ENCODE results near the gene PCDH15.

The PCDH15 gene

DNA sequence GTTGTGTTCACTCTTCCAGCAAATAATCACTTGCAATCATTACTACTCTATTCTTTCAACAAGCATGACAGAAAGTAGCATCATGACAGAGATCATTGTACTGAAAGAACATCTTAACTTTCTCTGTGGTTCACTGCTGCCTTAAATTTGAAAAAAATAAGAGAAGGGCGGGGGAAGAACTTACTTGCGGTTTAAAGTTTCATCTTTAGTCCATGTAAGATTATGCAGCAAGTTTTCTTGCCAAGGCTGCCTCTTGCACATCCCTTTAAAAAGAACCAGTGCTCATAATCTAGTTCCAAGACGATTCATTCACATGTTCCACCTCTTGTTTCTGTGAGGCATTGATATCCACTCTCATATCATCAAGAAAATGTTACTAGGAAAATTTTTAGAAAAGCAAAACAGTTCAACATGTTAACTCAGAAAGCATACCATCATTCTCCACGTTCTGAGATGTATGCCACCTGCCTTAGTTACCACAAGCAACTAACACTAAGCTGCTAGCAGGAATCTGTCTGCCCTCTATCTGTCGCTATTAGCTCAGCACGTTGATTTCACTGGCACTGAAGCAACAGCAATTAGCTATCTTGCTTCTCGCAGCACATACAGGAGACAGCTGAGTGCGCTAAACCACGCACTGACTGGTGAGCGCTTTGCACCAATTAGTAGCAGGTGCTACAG is at the start of gene PCDH15:
PCDH15 (minus strand) TSS at position 491 of the 681 bp plus-strand sequence. CDS start 136,969 bp downstream, outside the sequence.
- peak; percentile 89 for DNase-seq

DNA sequence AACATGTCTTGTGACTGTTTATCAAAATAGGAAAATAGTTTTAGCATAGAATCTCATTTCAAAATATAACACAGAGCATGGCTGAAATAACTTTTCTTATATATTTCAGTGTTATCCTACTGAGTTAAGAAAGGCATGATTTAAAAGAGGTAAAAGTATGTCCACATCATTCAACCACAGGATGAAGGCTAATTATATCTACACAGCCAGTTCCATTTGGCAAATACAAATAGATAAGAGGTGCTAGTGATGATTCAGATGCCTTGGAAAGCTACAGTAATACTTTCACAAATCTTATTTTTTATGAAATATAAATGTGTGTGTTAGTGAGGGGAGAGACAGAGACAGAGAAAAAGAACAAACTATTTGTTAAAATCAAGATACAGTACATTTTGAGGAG is 42.9 kb upstream of the PCDH15 start:
- DNase-seq, result no peak

DNA sequence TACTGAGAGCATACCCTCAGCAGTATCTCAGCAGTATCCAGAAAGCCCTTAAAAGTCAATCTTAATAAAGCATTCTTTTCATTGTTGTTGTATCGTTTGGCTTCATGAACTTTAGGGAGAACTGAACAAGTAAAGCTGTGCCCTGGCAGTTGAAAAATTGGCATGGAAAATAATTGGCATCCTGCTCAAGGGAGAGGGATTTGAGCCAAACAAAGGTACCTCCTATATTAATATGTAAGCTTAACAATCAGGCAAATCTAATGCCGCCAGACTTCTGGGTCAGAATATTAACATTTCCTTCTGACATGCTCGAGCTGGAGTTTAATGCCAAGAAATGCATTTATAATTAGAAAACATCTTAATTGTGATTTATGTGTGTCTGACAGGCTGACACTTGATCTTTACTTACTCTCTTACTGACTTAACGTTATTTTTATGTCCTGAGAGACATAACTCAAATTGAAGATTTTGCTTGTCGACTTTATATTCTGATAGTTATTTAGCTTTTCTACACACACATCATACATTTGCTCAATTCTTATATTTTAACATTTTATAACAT is 42.1 kb upstream of the PCDH15 start:
- no peak for DNase-seq

DNA sequence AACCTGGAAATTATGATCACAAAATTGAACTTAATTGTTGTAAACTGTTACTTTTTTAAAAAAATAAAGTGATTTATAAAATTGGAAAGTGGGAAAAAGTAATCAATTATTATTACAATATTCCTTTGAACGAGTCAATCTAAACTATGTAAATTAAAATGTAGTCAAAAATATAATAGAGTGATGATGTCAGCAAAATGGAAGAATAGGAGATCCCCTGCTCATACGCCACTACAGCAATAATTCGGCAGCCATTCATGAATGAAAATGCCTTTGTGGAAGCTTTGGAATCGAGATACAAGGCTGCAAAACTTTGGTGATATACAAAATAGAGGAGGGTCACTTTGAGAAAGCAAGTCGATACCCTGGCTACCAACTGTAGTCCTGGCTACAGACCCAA is 36.4 kb upstream of the PCDH15 start:
- DNase-seq, result no peak

DNA sequence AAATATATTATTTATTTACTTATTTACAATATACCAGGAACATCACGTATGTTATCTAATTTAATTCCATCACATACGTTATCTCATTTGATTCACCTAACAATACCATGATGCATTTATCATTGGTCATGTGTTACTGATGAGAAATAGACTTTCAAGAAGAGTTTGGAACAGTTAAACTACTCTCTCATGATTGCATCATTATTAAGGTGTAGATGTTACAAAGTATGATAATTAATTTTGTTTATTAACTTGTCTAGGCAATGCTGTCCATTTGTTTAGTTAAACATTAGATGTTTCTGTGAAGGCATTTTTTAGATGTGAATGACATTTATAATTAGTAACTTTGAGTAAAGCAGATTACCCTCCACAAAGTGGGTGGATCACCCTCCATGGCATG is 32.0 kb upstream of the PCDH15 start:
- DNase-seq, result no peak

DNA sequence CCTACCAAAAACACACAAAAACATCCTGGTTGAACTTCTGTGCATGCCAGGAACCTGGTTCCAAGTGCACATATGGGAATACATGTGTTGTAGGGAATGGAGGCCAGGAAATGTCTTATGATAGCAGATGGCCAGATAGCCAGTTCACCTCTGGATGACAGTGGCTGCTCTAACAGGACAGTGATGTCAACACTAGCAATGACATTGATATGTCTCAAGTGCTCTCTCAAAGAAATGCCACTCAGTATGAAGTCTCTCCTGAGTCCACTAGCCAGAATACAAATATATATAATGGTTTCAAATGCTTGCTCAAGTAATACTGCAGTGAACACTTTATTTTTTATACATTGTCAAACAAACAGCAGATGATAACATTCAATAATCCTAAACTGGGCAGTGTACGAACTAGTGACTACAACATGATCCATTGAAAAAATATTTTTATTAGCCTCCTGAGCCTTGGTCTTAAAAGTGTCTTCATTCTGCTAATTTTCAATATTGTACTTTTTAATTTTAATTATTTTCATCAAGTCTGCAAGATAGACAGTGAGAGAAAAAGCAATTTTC is 26.0 kb upstream of the PCDH15 start:
- DNase-seq, result no peak

DNA sequence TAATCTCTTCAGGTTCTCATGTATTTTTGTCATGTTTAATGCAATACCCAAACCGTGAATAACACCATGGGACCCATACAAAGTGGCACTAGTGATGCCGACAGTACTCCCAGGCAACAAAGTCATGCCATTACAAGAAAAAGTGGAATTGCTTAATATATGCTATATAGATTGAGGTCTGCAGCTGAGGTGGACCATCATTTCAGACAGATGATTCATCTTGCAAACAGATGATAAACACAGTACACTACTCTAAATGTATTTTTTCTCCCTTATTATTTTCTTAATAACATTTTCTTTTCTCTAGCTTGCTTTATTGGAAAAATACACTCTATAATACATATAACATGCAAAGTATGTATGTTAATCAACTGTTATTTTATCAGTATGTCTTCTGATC is 14.6 kb upstream of the PCDH15 start:
- DNase-seq, result no peak

DNA sequence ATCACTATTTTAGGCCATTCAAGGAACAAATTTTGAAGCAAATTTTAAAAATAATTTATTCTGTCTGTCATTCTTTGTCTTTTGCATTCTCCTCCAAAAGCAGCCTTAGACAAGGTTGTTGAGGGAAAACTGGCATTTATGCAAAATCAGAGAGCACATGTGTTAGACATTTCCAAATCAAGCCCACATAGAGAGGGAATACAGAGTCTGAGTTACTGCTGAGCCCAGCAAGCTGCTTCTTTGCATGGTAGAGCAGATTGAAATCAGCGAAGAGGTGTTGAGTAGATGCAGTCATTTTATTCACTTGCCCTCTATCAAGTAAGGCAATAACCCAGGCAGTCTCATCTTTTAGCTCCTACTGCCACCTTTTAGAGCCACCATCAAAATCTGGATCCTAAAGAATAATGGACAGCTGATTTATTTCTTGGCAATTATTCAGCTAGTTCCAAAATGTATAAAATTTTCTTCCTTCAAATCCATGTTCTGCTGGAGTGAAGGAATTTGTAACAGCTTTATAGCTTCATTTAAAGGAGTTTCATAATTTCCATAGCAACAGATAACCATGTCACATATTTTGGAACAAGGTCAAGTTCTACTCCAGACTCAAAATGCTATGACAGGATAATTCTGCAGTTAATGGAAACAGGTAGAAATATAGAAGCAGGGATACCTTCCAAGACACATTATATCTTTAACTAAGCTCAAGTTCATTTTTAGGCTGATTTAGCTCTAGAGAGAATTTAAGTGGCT is 7.3 kb upstream of the PCDH15 start:
- DNase-seq, result no peak

DNA sequence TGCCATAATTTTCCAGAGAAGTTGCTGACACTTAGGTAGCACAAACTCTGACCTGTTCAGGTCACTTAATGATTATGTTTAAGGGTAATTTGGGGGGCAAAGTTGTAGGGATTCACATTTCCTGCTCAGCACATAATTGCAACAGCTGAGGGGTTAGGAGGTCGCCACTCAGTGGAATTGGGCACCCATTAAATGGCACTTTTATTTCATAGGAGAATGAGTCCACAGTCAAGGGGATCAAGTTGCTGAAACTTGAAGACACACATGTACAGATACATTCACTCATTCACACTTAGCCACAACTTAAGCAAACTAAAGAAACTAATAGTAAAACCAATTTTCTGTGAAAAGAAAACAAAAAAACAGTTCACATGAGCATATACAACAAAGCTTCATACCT is 1.5 kb downstream of the PCDH15 start:
- DNase-seq, result no peak

DNA sequence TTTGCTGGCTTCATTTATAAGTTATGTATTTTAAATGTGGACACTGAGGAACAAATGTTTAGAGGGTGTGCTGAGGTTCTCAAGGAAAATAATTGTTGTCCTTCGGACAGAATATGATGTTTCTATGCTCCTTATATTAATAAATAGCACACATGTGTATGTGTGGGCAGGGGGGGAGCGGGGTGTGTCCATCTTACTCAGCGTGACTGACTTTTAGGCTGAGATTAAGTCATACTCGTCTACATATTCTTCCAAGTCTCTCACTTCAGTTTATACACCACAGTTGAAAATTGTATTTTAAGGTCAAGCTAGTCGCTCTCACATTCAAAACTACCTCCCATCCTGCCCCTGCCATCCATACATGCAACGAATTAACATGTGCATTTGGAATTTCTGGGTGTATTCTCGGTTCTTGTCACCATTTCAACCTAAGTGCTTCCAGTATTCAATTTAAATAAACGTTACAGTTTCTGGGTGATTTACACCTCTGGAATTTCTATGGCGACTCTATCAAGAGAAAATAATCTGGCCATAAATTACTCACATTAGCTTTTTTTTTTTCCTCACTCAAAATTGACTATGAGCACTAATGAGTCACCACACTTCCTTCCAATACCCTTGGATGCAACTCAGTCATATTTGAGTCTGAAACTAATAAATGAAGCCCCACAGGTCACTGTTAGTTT is 3.3 kb downstream of the PCDH15 start:
- no peak for DNase-seq

DNA sequence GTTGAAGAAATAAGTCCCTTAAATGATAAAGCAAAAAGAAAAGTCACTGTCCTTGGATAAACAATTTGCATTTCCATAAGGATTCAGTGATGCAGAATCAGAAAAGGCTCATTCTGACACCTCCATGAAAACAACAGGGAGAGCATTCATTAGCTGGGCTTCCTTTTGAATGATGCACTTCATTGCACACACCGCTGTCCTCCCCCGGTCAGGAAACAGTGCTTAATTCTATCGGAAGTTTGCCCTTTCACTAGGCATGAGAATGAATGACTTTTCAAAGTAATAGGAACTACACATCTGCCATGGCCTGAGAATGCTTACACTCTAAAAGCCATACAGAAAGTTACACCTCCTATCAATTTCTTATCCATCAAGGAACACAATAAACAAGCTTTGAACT is 4.2 kb downstream of the PCDH15 start:
- no peak for DNase-seq

DNA sequence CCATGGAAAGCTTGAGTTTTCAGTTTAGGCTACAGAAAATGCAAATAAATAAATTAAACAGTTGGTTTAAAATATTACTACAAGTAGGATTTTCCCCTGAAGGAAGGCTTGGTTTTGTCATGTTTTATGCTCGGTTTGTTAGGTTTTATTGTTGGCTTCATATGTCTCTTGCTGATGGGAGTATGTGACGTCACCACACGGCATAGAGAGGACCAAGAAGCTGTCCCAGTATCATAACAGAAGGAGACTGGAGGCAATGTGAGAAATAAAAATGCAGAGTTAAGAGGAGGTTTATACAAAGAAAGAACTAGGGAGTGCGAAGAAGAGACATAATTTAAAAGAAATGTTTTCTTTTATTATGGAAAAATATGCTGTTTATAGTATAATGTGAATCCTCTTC is 24.4 kb downstream of the PCDH15 start:
- no peak for DNase-seq

DNA sequence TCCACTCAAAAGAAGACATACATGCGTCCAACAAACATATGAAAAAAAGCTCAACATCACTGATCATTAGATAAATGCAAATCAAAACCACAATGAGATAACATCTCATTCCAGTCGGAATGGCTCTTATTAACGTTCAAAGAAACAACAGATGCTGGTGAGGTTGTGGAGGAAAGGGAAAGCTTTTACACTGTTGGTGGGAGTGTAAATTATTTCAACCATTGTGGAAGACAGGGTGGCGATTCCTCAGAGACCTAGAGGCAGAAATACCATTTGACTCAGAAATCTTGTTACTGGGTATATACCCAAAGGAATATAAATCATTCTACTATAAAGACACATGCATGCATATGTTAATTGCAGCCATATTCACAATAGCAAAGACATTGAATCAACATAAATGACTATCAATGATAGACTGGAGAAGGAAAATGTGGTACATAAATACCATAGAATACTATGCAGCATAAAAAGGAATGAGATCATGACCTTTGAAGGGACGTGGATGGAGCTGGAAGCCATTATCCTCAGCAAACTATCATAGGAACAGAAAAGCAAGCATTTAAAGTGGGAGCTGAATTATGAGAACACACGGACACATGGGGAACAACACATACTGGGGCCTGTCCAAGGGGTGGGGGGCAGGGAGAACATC is 28.4 kb downstream of the PCDH15 start:
- DNase-seq, result no peak

DNA sequence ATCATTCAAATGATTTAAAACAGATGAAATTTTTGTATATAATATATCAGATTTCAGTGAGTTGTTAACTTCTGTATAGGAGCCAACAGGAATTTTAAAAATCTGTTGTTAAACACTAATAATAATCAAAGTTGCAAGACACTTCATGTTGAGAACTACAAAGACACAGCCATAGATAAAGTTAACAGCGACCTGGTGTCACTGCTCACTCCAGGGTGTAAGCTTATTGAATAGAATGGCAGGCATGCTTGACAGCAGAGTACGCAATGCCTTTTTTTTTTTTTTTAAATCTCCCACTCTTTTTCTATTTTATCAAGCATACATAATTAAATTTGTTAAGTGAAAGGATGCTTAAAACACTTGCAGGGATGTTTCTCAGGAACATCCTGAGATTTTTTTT is 32.0 kb downstream of the PCDH15 start:
- no peak for DNase-seq

DNA sequence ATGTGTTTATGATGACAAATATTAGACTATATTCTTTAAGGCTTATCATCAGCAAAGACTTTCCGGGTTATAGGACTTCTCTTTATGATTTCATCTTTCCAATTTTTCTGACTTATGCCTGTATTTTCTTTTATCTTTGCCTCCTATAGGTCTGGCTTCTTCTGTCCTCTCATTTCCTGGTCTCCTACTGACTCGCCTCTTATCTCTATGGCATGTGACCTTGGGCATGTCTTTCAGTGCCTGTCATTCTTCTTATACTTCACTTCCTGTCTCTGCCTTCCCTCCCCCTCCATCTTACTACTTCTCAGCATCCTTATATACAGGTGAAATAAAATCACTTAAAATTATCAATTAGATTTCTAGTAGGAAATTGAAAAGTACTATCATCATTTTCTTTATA is 42.2 kb downstream of the PCDH15 start:
- peak; percentile 80 for DNase-seq

DNA sequence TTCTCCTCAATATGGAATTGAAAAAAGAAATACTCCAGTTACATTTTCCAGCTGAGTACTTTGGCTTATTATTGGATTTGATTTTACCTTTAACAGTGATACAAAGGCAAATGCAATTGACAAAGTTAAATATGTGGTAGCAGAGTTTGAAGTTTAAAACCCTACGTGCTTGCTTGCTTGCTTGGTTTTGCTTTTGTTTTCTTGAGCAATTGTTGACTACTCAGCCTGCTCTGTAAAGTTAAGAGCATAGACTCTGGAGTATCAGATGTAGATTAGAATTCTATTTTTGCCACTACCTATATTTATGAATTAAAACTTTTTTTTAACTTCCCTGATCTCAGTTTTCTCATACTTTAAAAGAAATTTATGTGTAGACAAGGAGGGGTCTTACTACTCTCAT is 51.4 kb downstream of the PCDH15 start:
- peak; percentile 54 for DNase-seq

DNA sequence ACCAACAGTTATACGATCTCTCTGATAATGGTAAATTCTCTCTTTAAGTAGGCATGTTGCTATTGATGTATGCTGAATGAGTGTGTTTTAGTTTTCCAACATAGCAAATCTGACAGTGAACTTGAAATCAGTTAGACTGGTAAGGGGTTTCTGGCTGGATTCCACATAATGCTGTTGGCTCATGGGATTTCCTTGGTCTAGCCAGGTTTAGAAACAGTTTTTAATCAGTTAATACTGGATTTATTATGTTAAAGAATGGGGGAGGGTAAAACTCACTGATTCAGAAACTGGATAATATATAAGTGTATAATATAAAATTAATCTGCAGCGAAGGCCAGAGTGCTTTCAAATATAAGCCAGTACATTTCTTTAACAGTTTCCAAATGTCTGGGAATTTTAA is 55.6 kb downstream of the PCDH15 start:
- DNase-seq, result no peak

DNA sequence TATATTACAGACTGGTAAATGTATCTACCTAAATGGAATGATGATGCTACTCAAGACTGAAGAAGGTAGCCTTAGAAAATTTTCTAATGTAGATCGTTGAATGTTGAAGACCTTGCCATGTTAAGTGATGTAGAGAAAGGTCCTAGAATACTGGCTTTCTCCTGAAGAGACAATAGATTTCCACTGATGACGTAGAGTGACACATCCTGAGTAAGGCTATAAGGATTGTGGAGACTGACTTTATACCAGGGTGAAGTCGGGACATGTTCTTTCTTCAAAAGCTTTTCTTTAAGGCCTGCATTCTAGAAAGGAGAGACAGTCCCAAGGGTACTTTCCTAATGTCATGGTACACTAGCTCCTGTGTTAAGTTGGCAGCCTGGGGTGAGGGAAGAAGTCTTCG is 58.6 kb downstream of the PCDH15 start:
- DNase-seq, result no peak

DNA sequence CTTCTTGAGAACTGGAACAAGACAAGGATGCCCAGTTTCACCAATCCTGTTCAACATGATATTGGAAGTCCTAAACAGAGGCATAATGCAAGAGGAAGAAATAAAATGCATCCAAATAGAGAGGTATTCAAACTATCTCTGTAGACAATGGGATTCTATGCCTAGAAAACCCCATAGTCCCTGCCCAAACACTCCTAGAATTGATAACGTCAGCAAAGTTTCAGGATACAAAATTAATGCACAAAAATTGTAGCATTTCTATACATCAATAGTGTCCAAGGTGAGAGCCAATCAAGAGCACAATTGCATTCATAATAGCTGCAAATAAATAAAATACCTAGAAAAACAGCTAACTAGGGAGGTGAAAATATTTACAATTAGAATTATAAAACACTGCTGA is 72.5 kb downstream of the PCDH15 start:
- no peak for DNase-seq

DNA sequence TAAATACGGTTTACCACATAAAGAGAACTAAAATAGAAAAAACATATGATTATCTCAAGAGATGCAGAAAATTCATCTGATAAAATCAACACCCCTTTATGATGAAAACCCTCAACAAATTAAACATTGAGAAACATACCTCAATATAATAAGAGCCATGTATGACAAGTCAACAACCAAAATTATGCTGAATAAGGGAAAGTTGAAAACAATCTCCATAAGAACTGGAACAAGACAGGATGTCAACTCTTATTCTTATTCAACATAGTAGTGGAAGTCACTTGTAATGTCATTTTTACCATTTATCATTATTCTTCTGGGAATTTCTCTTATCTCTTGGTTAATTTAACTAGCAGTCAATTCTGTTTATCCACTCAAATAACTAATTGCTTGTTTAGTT is 79.0 kb downstream of the PCDH15 start:
- DNase-seq, result no peak

DNA sequence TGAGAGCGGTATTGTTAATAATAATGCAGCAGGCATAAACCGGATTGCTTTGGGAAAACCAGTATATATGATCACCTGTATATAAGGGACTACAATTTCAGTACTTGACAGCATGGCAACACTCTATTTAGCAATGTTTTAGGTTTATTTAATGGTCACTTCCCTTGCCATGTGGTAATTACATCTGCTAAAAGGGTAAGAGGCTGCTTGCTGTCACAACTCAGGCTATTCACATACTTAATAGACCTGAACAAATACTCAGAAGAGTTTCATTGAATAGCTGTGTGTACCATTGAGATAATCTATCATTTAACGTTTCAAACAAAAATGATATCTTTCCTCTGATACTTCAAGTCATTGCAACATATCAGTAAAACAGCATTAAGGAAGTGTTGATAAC is 90.1 kb downstream of the PCDH15 start:
- DNase-seq, result no peak

DNA sequence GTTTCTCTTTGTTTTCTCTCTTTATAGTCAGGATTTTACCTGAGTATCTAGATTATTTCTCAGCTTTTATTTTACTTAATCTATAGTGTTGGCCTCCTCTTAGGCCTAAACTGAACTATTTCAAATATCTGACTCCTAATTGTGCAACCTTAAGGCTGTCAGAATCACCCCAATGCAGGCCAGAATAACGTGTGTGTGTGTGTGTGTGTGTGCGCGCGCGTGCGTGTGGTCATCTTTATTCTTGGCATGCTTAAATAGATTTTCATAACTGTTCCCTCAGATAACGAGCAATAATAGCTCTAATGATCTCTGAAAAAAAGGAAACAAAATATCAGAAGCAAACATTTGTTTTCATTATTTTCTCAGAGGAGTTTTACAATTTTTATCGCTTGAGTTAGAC is 92.4 kb downstream of the PCDH15 start:
- no peak for DNase-seq

DNA sequence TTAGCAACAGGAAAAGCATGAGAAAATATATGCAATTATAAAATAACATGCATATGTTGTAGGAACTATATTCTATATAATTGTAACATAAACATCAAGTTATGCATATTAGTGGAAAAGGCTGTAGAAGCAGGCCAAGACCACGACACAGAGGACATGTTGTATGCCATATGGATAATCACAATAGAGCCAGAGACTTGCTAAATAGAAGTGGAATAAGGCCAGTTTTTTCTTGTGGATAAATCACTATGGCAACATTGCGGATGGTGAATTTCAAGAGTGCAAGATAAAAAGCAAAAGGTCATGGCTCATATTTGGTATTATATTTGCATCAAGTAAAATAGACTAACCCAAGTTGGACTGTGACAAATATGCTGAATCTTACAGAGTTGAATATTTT is 93.0 kb downstream of the PCDH15 start:
- DNase-seq, result no peak
